ENCODE results near the gene MYH10. TPM values are rescaled to one million over a fixed set of nuclear protein-coding genes. Genes with fewer than 3 reads are reported as not detected.
"Not testable (repeated sequence)": the region's sequence is repeated elsewhere in the genome, so short reads cannot be mapped to it uniquely, and the experiment has no call there.

MYH10 gene
- total RNA-seq, 2 donors from 2014 or later: 48.6 to 56.6 TPM

DNA sequence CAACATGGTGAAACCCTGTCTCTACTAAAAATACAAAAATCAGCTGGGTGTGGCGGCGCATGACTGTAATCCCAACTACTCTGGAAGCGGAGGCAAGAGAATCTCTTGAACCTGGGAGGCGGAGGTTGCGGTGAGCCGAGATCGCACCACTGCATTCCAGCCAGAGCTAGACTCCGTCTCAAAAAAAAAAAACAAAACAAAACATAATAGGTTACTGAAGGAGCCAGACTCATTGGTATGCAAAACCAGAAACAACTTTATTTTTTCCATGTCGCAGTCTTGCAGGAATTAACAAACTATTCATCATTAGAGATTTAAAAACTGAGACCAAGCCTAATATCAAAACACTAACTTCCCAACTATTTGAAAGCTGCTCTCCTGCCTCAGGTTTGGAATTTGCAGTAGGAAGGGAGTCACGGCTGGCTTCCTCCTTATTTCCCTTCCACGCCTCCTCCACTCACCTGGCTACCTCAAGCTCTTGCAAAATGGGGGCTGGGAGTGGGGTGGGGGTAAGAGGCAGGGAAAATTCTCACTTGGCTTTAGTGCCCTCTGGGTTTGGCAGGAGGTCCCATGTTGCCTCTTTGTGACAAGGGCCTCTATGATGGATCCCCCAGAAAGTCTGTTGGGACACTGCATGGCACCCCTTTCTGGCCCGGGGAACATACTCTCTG is 34.1 kb upstream of the MYH10 start:
- H3K9me3 ChIP-seq: no peaks in the 10 kb centered on the region
- intact Hi-C loops (cut with DNase I): no loop called here
- no peak overlapping the region for H3K27ac ChIP-seq
- WGBS: 89% methylated on average over 12 of the region's 12 CpGs
- H3K27me3 ChIP-seq (replicated peaks; ENCODE audit: insufficient read depth): no peaks in the 10 kb centered on the region
- DNase-seq (ENCODE audit: low spot score): no peak
- no peak for TF ChIP-seq POLR2AphosphoS5 (IDR thresholded peaks at IDR 0.05)
- no peak for TF ChIP-seq POLR2A (IDR thresholded peaks at IDR 0.05)
- TF ChIP-seq CTCF (IDR thresholded peaks at IDR 0.05): no peak
- H3K36me3 ChIP-seq: no peaks in the 10 kb centered on the region
- H3K4me1 ChIP-seq (replicated peaks): no peaks in the 10 kb centered on the region
- H3K4me3 ChIP-seq: no peak overlapping the region

DNA sequence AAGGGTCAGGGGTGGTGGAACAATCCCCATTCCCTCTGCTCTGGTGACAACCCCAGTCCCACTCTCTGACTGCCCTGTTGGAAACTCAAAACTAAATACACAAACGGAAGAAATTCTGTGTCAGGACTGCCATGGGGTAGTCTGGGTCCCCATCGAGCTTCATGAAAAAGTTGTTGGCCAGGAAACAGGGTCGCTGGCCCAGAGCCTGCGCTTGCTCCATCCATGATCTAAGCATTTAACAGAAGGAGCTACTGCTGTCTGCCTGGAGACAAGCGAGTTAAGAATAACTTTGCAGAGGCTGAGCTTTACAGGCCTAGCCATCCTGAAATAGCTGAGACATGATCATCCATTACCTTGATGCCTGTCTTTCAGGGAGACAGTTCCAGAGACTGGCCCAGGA is 32.4 kb upstream of the MYH10 start:
- H3K27ac ChIP-seq: no peak overlapping the region
- H3K27me3 ChIP-seq (replicated peaks; ENCODE audit: insufficient read depth): no peaks in the 10 kb centered on the region
- WGBS: 89% methylated on average over 5 of the region's 5 CpGs
- H3K4me1 ChIP-seq (replicated peaks): no peaks in the 10 kb centered on the region
- intact Hi-C loops (cut with DNase I): no loop called here
- no peaks in the 10 kb centered on the region for H3K9me3 ChIP-seq
- H3K36me3 ChIP-seq: no peaks in the 10 kb centered on the region
- TF ChIP-seq CTCF (IDR thresholded peaks at IDR 0.05) (no peak), POLR2A (IDR thresholded peaks at IDR 0.05) (no peak), POLR2AphosphoS5 (IDR thresholded peaks at IDR 0.05) (no peak)
- H3K4me3 ChIP-seq: no peak overlapping the region
- no peak for DNase-seq (ENCODE audit: low spot score)

DNA sequence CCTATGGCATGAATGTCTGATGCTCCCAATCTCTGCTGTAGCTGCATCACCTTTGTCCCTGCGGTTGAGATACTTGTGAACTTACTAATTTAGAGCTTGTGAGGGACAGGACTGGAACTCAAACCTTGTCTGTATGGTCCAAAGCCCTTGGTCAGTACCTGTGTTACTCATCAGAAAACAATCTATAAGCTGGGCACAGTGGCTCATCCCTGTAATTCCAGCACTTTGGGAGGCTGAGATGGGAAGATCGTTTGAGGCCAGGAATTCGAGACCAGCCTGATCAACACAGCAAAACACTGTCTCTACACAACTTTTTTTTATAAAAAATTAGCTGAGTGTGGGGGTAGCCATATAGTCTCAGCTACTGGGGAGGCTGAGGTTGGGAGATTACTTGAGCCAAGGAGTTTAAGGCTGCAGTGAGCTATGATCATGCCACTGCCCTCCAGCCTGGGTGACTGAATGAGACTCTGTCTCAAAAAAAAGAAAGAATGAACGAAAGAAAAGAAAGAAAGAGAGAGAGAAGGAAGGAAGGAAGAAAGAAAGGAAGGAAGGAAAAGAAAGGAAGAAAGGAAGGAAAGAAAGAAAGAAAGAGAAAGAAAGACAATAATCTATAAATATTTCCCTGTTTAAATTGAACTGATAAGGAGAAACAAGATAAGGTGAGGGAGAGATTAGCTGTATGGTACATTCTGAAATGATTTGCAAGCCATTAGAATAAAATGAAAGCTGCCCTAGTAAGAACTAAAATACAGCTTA is 31.7 kb upstream of the MYH10 start:
- H3K36me3 ChIP-seq: no peaks in the 10 kb centered on the region
- no peaks in the 10 kb centered on the region for H3K27me3 ChIP-seq (replicated peaks; ENCODE audit: insufficient read depth)
- H3K27ac ChIP-seq: no peak overlapping the region
- no peak overlapping the region for H3K4me3 ChIP-seq
- intact Hi-C loops (cut with DNase I): no loop called here
- 87% methylated on average over 4 of the region's 4 CpGs for WGBS
- H3K9me3 ChIP-seq: no peaks in the 10 kb centered on the region
- H3K4me1 ChIP-seq (replicated peaks): no peaks in the 10 kb centered on the region
- TF ChIP-seq POLR2A (IDR thresholded peaks at IDR 0.05): no peak
- DNase-seq (ENCODE audit: low spot score): no peak

GRCh38 chr17:8660709-8661108 is 30.2 kb upstream of the MYH10 start:
- H3K4me3 ChIP-seq; H3K9me3 ChIP-seq; H3K27me3 ChIP-seq (replicated peaks; ENCODE audit: insufficient read depth); H3K36me3 ChIP-seq; DNase-seq (ENCODE audit: low spot score); H3K27ac ChIP-seq; intact Hi-C loops (cut with DNase I); H3K4me1 ChIP-seq (replicated peaks): not testable (repeated sequence)

- intact Hi-C loops (cut with DNase I): no loop called here
- H3K4me3 ChIP-seq: no peak overlapping the region
- WGBS: 67% methylated on average over 3 of the region's 3 CpGs
- H3K27ac ChIP-seq: no peak overlapping the region
- TF ChIP-seq POLR2A (IDR thresholded peaks at IDR 0.05) (no peak), POLR2AphosphoS5 (IDR thresholded peaks at IDR 0.05) (no peak), CTCF (IDR thresholded peaks at IDR 0.05) (no peak)
- H3K9me3 ChIP-seq: no peaks in the 10 kb centered on the region
- no peaks in the 10 kb centered on the region for H3K27me3 ChIP-seq (replicated peaks; ENCODE audit: insufficient read depth)
- no peaks in the 10 kb centered on the region for H3K36me3 ChIP-seq
- H3K4me1 ChIP-seq (replicated peaks): no peaks in the 10 kb centered on the region
- DNase-seq (ENCODE audit: low spot score): no peak
Measured at GRCh38 chr17:8659758-8660410, 29.4 kb upstream of the MYH10 start.
